SK-N-SH (cell line): ENCODE data around the gene FAM78A.

Source experiments
- EP300 ChIP-seq, 2 experiments: IDR thresholded peaks; 2 replicates each; pipeline versions ENCODE4 v1.4.0 to v1.6.1; 2012; ENCODE audit warnings: borderline replicate concordance in 1 of 2, low read depth in 1 of 2, low read length in 1 of 2
- JUND ChIP-seq: IDR thresholded peaks from 2 replicates; pipeline ENCODE4 v1.4.0; 2012
- NFIC ChIP-seq: IDR thresholded peaks from 2 replicates; pipeline ENCODE4 v1.4.0; 2012; ENCODE audit warnings: borderline replicate concordance
- POLR2AphosphoS5 ChIP-seq: IDR thresholded peaks from 2 replicates; pipeline ENCODE4 v1.6.1; 2012; ENCODE audit warnings: low read depth, low read length
- YY1 ChIP-seq: IDR thresholded peaks from 2 replicates; pipeline ENCODE4 v1.4.0; 2012; ENCODE audit warnings: low read depth, mild to moderate bottlenecking
- TF ChIP-seq, protein P1 (sequence below): IDR thresholded peaks from 2 replicates; pipeline ENCODE4 v1.4.0; 2012; ENCODE audit warnings: low read depth
- TF ChIP-seq, protein P2 (sequence below): fragments of 200-600 bp; sonication (generic); IDR thresholded peaks from 2 replicates; pipeline ENCODE4 v1.6.1; 2017; ENCODE audit warnings: antibody characterized with exemption, mild to moderate bottlenecking, moderate library complexity
- TF ChIP-seq, protein P3 (sequence below): IDR thresholded peaks from 2 replicates; pipeline ENCODE4; 2012
- TF ChIP-seq, protein P4 (sequence below): IDR thresholded peaks from 2 replicates; pipeline ENCODE4 v1.6.1; 2012; ENCODE audit warnings: mild to moderate bottlenecking, low read depth, low read length, moderate library complexity
- TF ChIP-seq, protein P5 (sequence below): IDR thresholded peaks from 2 replicates; pipeline ENCODE4 v1.4.0; 2012; ENCODE audit warnings: low read depth, borderline replicate concordance

DNA sequence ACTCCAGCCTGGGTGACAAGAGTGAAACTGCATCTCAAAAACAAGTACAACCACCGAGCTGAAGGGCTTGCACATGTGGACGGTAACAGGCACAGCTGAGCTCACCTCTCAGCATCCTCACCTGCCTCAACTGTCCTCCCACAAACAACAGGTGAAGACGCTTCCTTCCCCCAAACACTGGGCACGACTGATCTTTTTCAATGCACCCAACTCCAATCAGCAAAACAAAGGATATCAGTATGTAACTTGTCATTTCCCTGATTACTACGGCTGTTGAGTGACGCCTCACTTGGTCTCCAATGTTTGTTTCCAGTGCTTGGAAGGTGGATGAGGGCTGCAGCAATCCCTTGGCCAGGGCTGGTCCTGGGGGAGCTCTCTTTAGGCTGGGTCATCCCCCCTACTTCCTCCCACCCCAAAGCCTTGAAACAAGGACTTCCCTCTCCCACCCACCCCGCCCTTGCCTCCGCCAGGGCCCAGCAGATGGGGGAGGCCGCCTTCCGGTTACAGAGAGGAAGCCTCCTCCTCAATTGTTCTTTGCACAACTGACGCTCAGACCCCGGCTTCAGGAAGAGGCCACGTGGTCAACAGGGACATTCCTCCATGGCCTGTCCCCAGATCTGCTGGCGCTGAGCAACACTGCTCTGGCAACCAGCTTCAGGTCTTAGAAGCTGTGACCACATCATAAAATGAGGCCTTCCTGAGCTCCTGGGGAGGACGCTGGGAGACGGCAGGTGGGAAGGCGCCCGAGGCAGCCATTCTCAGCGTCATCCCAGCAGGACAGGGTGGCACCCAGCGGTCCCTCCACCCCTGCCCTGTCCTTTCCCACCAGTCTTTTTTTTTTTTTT is 5.9 kb downstream of the FAM78A start:
- TF ChIP-seq, protein P1, sequence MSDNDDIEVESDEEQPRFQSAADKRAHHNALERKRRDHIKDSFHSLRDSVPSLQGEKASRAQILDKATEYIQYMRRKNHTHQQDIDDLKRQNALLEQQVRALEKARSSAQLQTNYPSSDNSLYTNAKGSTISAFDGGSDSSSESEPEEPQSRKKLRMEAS, result no peak
- TF ChIP-seq POLR2AphosphoS5 (no peak), EP300 (IDR thresholded peaks at IDR 0.05; ENCODE audit: borderline replicate concordance in 1 of 2, low read depth in 1 of 2, low read length in 1 of 2) (no peak), YY1 (no peak), JUND (no peak), NFIC (no peak)
- TF ChIP-seq, protein P2, sequence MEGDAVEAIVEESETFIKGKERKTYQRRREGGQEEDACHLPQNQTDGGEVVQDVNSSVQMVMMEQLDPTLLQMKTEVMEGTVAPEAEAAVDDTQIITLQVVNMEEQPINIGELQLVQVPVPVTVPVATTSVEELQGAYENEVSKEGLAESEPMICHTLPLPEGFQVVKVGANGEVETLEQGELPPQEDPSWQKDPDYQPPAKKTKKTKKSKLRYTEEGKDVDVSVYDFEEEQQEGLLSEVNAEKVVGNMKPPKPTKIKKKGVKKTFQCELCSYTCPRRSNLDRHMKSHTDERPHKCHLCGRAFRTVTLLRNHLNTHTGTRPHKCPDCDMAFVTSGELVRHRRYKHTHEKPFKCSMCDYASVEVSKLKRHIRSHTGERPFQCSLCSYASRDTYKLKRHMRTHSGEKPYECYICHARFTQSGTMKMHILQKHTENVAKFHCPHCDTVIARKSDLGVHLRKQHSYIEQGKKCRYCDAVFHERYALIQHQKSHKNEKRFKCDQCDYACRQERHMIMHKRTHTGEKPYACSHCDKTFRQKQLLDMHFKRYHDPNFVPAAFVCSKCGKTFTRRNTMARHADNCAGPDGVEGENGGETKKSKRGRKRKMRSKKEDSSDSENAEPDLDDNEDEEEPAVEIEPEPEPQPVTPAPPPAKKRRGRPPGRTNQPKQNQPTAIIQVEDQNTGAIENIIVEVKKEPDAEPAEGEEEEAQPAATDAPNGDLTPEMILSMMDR, result no peak
- TF ChIP-seq, protein P3, sequence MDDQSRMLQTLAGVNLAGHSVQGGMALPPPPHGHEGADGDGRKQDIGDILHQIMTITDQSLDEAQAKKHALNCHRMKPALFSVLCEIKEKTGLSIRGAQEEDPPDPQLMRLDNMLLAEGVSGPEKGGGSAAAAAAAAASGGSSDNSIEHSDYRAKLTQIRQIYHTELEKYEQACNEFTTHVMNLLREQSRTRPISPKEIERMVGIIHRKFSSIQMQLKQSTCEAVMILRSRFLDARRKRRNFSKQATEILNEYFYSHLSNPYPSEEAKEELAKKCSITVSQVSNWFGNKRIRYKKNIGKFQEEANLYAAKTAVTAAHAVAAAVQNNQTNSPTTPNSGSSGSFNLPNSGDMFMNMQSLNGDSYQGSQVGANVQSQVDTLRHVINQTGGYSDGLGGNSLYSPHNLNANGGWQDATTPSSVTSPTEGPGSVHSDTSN, result no peak
- TF ChIP-seq, protein P4, sequence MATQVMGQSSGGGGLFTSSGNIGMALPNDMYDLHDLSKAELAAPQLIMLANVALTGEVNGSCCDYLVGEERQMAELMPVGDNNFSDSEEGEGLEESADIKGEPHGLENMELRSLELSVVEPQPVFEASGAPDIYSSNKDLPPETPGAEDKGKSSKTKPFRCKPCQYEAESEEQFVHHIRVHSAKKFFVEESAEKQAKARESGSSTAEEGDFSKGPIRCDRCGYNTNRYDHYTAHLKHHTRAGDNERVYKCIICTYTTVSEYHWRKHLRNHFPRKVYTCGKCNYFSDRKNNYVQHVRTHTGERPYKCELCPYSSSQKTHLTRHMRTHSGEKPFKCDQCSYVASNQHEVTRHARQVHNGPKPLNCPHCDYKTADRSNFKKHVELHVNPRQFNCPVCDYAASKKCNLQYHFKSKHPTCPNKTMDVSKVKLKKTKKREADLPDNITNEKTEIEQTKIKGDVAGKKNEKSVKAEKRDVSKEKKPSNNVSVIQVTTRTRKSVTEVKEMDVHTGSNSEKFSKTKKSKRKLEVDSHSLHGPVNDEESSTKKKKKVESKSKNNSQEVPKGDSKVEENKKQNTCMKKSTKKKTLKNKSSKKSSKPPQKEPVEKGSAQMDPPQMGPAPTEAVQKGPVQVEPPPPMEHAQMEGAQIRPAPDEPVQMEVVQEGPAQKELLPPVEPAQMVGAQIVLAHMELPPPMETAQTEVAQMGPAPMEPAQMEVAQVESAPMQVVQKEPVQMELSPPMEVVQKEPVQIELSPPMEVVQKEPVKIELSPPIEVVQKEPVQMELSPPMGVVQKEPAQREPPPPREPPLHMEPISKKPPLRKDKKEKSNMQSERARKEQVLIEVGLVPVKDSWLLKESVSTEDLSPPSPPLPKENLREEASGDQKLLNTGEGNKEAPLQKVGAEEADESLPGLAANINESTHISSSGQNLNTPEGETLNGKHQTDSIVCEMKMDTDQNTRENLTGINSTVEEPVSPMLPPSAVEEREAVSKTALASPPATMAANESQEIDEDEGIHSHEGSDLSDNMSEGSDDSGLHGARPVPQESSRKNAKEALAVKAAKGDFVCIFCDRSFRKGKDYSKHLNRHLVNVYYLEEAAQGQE, result no peak
- TF ChIP-seq, protein P5, sequence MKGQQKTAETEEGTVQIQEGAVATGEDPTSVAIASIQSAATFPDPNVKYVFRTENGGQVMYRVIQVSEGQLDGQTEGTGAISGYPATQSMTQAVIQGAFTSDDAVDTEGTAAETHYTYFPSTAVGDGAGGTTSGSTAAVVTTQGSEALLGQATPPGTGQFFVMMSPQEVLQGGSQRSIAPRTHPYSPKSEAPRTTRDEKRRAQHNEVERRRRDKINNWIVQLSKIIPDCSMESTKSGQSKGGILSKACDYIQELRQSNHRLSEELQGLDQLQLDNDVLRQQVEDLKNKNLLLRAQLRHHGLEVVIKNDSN, result no peak
